ENCODE measurements around the gene HS3ST3B1.

DNA sequence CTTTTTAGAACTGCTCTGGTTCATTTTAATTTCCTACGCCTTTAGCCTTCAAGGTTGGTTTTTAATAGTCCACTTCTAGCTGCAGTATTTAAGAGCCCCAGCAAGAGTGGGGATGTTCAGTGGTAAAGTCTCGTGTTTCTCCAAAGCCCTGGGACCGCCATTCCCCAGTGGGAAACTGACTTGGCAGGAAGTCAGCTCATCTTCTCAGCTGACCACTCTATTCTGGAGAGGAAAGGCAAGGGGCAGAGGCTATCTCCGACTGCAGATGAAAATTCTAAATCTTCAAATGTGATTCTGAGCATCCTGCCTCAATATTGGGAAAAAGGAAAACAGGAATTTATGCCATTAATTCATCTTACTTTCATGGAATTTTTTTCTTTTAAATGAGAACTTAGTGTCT, 35.5 kb downstream of the HS3ST3B1 start:
- no peak for TF ChIP-seq POLR2A (IDR thresholded peaks at IDR 0.05)
- TF ChIP-seq, protein P1, sequence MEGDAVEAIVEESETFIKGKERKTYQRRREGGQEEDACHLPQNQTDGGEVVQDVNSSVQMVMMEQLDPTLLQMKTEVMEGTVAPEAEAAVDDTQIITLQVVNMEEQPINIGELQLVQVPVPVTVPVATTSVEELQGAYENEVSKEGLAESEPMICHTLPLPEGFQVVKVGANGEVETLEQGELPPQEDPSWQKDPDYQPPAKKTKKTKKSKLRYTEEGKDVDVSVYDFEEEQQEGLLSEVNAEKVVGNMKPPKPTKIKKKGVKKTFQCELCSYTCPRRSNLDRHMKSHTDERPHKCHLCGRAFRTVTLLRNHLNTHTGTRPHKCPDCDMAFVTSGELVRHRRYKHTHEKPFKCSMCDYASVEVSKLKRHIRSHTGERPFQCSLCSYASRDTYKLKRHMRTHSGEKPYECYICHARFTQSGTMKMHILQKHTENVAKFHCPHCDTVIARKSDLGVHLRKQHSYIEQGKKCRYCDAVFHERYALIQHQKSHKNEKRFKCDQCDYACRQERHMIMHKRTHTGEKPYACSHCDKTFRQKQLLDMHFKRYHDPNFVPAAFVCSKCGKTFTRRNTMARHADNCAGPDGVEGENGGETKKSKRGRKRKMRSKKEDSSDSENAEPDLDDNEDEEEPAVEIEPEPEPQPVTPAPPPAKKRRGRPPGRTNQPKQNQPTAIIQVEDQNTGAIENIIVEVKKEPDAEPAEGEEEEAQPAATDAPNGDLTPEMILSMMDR (IDR thresholded peaks at IDR 0.05), result no peak

Data from breast epithelium (tissue), 3 donors.